ENCODE measurements around the gene SYNGAP1.

The SYNGAP1 gene

DNA sequence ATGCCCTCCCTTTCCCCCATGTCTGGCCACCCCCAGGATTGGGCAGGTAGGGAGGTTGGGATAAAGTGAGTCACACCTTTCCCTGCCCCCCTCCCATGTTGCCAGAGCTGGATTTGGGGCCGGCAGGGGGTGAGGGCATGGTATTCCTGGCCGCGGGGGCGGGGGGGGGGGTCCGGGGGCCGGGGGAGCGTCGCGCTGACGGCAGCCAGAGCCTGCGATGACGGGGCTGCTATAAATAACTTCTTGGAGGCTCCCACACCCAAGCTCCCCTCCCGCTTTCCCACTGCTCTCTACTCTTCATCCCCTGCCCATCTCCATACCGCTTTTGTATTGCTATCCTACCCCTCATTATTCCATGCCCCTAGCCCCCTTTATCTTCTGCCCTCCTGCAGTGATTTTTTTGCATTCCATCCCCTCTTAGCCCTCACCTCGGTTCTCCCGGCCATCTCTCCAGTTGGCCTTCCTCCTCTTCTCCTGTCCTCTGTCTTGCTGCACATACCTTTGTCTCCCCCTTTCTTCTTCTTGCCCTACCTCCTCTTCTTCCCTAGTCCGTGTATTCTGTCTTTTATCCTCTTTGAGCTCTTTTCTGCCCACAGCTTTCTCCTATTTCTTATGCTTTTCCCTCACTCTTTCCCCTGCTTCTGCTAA is 13.8 kb downstream of the SYNGAP1 start:
- peaks cover 28 to 34% of the 10 kb centered on the region in 2 experiments for H3K4me1 ChIP-seq (ENCODE audit: control insufficient read depth in 1 of 2, insufficient read depth in 2 of 2, low read length in 2 of 2)
- no peak overlapping the region for H3K9ac ChIP-seq (ENCODE audit: low read length)
- no peak overlapping the region for H3K18ac ChIP-seq (ENCODE audit: low read length)
- no peak overlapping the region for H2AFZ ChIP-seq (ENCODE audit: insufficient read depth, low read length, poor library complexity)
- H3K4me2 ChIP-seq (ENCODE audit: low read length): peak overlapping the region; percentile 51
- no peaks in the 10 kb centered on the region for H3K79me1 ChIP-seq (ENCODE audit: low read length)
- DNase-seq: no peak
- H2AK5ac ChIP-seq (ENCODE audit: low read length): no peak overlapping the region
- H3K23ac ChIP-seq (ENCODE audit: low read length): no peak overlapping the region
- H2BK12ac ChIP-seq (ENCODE audit: low read length): no peak overlapping the region
- no peak overlapping the region for H3K4me3 ChIP-seq (ENCODE audit: low read depth, low read length)
- H3K36me3 ChIP-seq (ENCODE audit: control insufficient read depth in 1 of 2, insufficient read depth in 2 of 2, low read length in 2 of 2): peaks cover 19 to 32% of the 10 kb centered on the region in 2 experiments
- no peak overlapping the region for H4K8ac ChIP-seq (ENCODE audit: low read depth, low read length)
- no peaks in the 10 kb centered on the region for H3K79me2 ChIP-seq (ENCODE audit: control insufficient read depth, insufficient read depth, low read length, poor library complexity)
- H3K27ac ChIP-seq (ENCODE audit: low read depth, low read length): peak overlapping the region; percentile 6
- WGBS (ENCODE audit: extremely low coverage, insufficient coverage, insufficient read length): no CpG with 5 or more reads among the region's 17 CpGs
- H2BK5ac ChIP-seq (ENCODE audit: low read depth, low read length, poor library complexity): no peak overlapping the region
- H4K12ac ChIP-seq (ENCODE audit: low read depth, low read length): no peak overlapping the region
- peaks cover 2% of the 10 kb centered on the region for H3K9me3 ChIP-seq (ENCODE audit: insufficient read depth, low read depth, low read length)
- H3K4ac ChIP-seq (ENCODE audit: low read depth, low read length): no peak overlapping the region
- H2BK120ac ChIP-seq (ENCODE audit: insufficient read depth, low read length, poor library complexity): no peak overlapping the region
- no peak overlapping the region for H3K14ac ChIP-seq (ENCODE audit: low read length)
- H3K27me3 ChIP-seq (ENCODE audit: insufficient read depth, low read length): no peaks in the 10 kb centered on the region
- no peak overlapping the region for H4K91ac ChIP-seq (ENCODE audit: low read depth, low read length)

GRCh38 chr6:33434961-33435360 is 15.1 kb downstream of the SYNGAP1 start:
- Histone ChIP-seq H3K4me3 (ENCODE audit: low read depth, low read length) (no peak overlapping the region), H3K4me1 (ENCODE audit: control insufficient read depth in 1 of 2, insufficient read depth in 2 of 2, low read length in 2 of 2) (peaks cover 28 to 33% of the 10 kb centered on the region in 2 experiments), H4K91ac (ENCODE audit: low read depth, low read length) (no peak overlapping the region), H3K18ac (ENCODE audit: low read length) (no peak overlapping the region), H3K79me1 (ENCODE audit: low read length) (no peaks in the 10 kb centered on the region), H2BK120ac (ENCODE audit: insufficient read depth, low read length, poor library complexity) (no peak overlapping the region), H3K79me2 (ENCODE audit: control insufficient read depth, insufficient read depth, low read length, poor library complexity) (no peaks in the 10 kb centered on the region), H3K14ac (ENCODE audit: low read length) (no peak overlapping the region), H4K8ac (ENCODE audit: low read depth, low read length) (no peak overlapping the region), H3K36me3 (ENCODE audit: control insufficient read depth in 1 of 2, insufficient read depth in 2 of 2, low read length in 2 of 2) (peaks cover 24 to 38% of the 10 kb centered on the region in 2 experiments), H2BK12ac (ENCODE audit: low read length) (no peak overlapping the region), H2AK5ac (ENCODE audit: low read length) (no peak overlapping the region), H2BK5ac (ENCODE audit: low read depth, low read length, poor library complexity) (no peak overlapping the region), H2AFZ (ENCODE audit: insufficient read depth, low read length, poor library complexity) (no peak overlapping the region), H3K9me3 (ENCODE audit: insufficient read depth, low read depth, low read length) (peaks cover 2% of the 10 kb centered on the region), H3K27me3 (ENCODE audit: insufficient read depth, low read length) (no peaks in the 10 kb centered on the region), H4K12ac (ENCODE audit: low read depth, low read length) (no peak overlapping the region), H3K23ac (ENCODE audit: low read length) (no peak overlapping the region), H3K9ac (ENCODE audit: low read length) (no peak overlapping the region), H3K4ac (ENCODE audit: low read depth, low read length) (no peak overlapping the region), H3K4me2 (ENCODE audit: low read length) (no peak overlapping the region), H3K27ac (ENCODE audit: low read depth, low read length) (no peak overlapping the region)
- no CpG with 5 or more reads among the region's 4 CpGs for WGBS (ENCODE audit: extremely low coverage, insufficient coverage, insufficient read length)
- DNase-seq: no peak

DNA sequence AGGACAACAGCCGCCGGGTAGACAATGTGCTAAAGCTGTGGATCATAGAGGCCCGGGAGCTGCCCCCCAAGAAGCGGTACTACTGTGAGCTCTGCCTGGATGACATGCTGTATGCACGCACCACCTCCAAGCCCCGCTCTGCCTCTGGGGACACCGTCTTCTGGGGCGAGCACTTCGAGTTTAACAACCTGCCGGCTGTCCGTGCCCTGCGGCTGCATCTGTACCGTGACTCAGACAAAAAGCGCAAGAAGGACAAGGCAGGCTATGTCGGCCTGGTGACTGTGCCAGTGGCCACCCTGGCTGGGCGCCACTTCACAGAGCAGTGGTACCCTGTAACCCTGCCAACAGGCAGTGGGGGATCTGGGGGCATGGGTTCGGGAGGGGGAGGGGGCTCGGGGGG is 17.8 kb downstream of the SYNGAP1 start:
- H3K18ac ChIP-seq (ENCODE audit: low read length): no peak overlapping the region
- H3K27ac ChIP-seq (ENCODE audit: low read depth, low read length): no peak overlapping the region
- no peak overlapping the region for H3K4me2 ChIP-seq (ENCODE audit: low read length)
- no peak overlapping the region for H2AFZ ChIP-seq (ENCODE audit: insufficient read depth, low read length, poor library complexity)
- H4K12ac ChIP-seq (ENCODE audit: low read depth, low read length): no peak overlapping the region
- H3K79me1 ChIP-seq (ENCODE audit: low read length): no peaks in the 10 kb centered on the region
- H3K14ac ChIP-seq (ENCODE audit: low read length): no peak overlapping the region
- no peak overlapping the region for H2BK120ac ChIP-seq (ENCODE audit: insufficient read depth, low read length, poor library complexity)
- no peak overlapping the region for H4K91ac ChIP-seq (ENCODE audit: low read depth, low read length)
- no peak overlapping the region for H3K4me3 ChIP-seq (ENCODE audit: low read depth, low read length)
- no peak overlapping the region for H2AK5ac ChIP-seq (ENCODE audit: low read length)
- no peak overlapping the region for H3K9ac ChIP-seq (ENCODE audit: low read length)
- H2BK12ac ChIP-seq (ENCODE audit: low read length): no peak overlapping the region
- H4K8ac ChIP-seq (ENCODE audit: low read depth, low read length): no peak overlapping the region
- H3K4me1 ChIP-seq (ENCODE audit: control insufficient read depth in 1 of 2, insufficient read depth in 2 of 2, low read length in 2 of 2): peaks cover 8 to 11% of the 10 kb centered on the region in 2 experiments
- H3K79me2 ChIP-seq (ENCODE audit: control insufficient read depth, insufficient read depth, low read length, poor library complexity): no peaks in the 10 kb centered on the region
- H3K4ac ChIP-seq (ENCODE audit: low read depth, low read length): no peak overlapping the region
- DNase-seq: no peak
- no peak overlapping the region for H2BK5ac ChIP-seq (ENCODE audit: low read depth, low read length, poor library complexity)
- H3K27me3 ChIP-seq (ENCODE audit: insufficient read depth, low read length): no peaks in the 10 kb centered on the region
- no peak overlapping the region for H3K23ac ChIP-seq (ENCODE audit: low read length)
- WGBS (ENCODE audit: extremely low coverage, insufficient coverage, insufficient read length): no CpG with 5 or more reads among the region's 18 CpGs
- H3K36me3 ChIP-seq (ENCODE audit: control insufficient read depth in 1 of 2, insufficient read depth in 2 of 2, low read length in 2 of 2): peaks cover 48 to 61% of the 10 kb centered on the region in 2 experiments
- peaks cover 2% of the 10 kb centered on the region for H3K9me3 ChIP-seq (ENCODE audit: insufficient read depth, low read depth, low read length)

- Histone ChIP-seq H3K27me3 (ENCODE audit: insufficient read depth, low read length) (no peaks in the 10 kb centered on the region), H2BK120ac (ENCODE audit: insufficient read depth, low read length, poor library complexity) (no peak overlapping the region), H3K4ac (ENCODE audit: low read depth, low read length) (no peak overlapping the region), H3K4me1 (ENCODE audit: control insufficient read depth in 1 of 2, insufficient read depth in 2 of 2, low read length in 2 of 2) (no peaks in the 10 kb centered on the region), H3K9ac (ENCODE audit: low read length) (no peak overlapping the region), H4K12ac (ENCODE audit: low read depth, low read length) (no peak overlapping the region), H2BK12ac (ENCODE audit: low read length) (no peak overlapping the region), H2AK5ac (ENCODE audit: low read length) (no peak overlapping the region), H4K8ac (ENCODE audit: low read depth, low read length) (no peak overlapping the region), H3K79me2 (ENCODE audit: control insufficient read depth, insufficient read depth, low read length, poor library complexity) (no peaks in the 10 kb centered on the region), H2AFZ (ENCODE audit: insufficient read depth, low read length, poor library complexity) (no peak overlapping the region), H3K4me3 (ENCODE audit: low read depth, low read length) (no peak overlapping the region), H3K4me2 (ENCODE audit: low read length) (no peak overlapping the region), H3K14ac (ENCODE audit: low read length) (no peak overlapping the region), H3K23ac (ENCODE audit: low read length) (no peak overlapping the region), H3K18ac (ENCODE audit: low read length) (no peak overlapping the region), H3K27ac (ENCODE audit: low read depth, low read length) (no peak overlapping the region), H4K91ac (ENCODE audit: low read depth, low read length) (no peak overlapping the region), H3K9me3 (ENCODE audit: insufficient read depth, low read depth, low read length) (peaks cover 2% of the 10 kb centered on the region), H3K36me3 (ENCODE audit: control insufficient read depth in 1 of 2, insufficient read depth in 2 of 2, low read length in 2 of 2) (peaks cover 57 to 70% of the 10 kb centered on the region in 2 experiments), H2BK5ac (ENCODE audit: low read depth, low read length, poor library complexity) (no peak overlapping the region), H3K79me1 (ENCODE audit: low read length) (no peaks in the 10 kb centered on the region)
- no peak for DNase-seq
- WGBS (ENCODE audit: extremely low coverage, insufficient coverage, insufficient read length): no CpG with 5 or more reads among the region's 3 CpGs
Observed at GRCh38 chr6:33438978-33439594, 19.2 kb downstream of the SYNGAP1 start.

Data from trophoblast cell (in vitro differentiated cells and primary cell).